Measurements from ENCODE around the gene DCUN1D4.
"Not testable (repeated sequence)": the region's sequence is repeated elsewhere in the genome, so short reads cannot be mapped to it uniquely, and the experiment has no call there.

DCUN1D4 gene

GRCh38 chr4:51855270-51855669 is 12.3 kb downstream of the DCUN1D4 start:
- DNase-seq (ENCODE audit: low read depth in 2 of 2), result no peak

GRCh38 chr4:51855751-51856150 is 12.8 kb downstream of the DCUN1D4 start:
- DNase-seq (ENCODE audit: low read depth in 2 of 2), result no peak

- DNase-seq (ENCODE audit: low read depth in 2 of 2), result no peak
Measured at GRCh38 chr4:51858605-51859202, 15.8 kb downstream of the DCUN1D4 start.

- no peak for DNase-seq (ENCODE audit: low read depth in 2 of 2)
Measured at GRCh38 chr4:51859476-51860031, 16.6 kb downstream of the DCUN1D4 start.

GRCh38 chr4:51862199-51862598 is 19.2 kb downstream of the DCUN1D4 start:
- DNase-seq (ENCODE audit: low read depth in 2 of 2), result no peak

- DNase-seq (ENCODE audit: low read depth in 2 of 2), result no peak
Measured at GRCh38 chr4:51862781-51863180, 19.8 kb downstream of the DCUN1D4 start.

- no peak for DNase-seq (ENCODE audit: low read depth in 2 of 2)
Measured at GRCh38 chr4:51865717-51866116, 22.8 kb downstream of the DCUN1D4 start.

GRCh38 chr4:51866835-51867234 is 23.9 kb downstream of the DCUN1D4 start:
- no peak for DNase-seq (ENCODE audit: low read depth in 2 of 2)

GRCh38 chr4:51867689-51868448 is 24.9 kb downstream of the DCUN1D4 start:
- no peak for DNase-seq (ENCODE audit: low read depth in 2 of 2)

- no peak for DNase-seq (ENCODE audit: low read depth in 2 of 2)
Measured at GRCh38 chr4:51868449-51868847, 25.5 kb downstream of the DCUN1D4 start.

GRCh38 chr4:51870441-51871188 is 27.7 kb downstream of the DCUN1D4 start:
- no peak for DNase-seq (ENCODE audit: low read depth in 2 of 2)

- no peak for DNase-seq (ENCODE audit: low read depth in 2 of 2)
Measured at GRCh38 chr4:51872283-51872997, 29.5 kb downstream of the DCUN1D4 start.

GRCh38 chr4:51874551-51874950 is 31.6 kb downstream of the DCUN1D4 start:
- DNase-seq (ENCODE audit: low read depth in 2 of 2), result no peak

GRCh38 chr4:51878431-51878830 is 35.5 kb downstream of the DCUN1D4 start:
- no peak for DNase-seq (ENCODE audit: low read depth in 2 of 2)

GRCh38 chr4:51880016-51880915 is 37.3 kb downstream of the DCUN1D4 start:
- DNase-seq (ENCODE audit: low read depth in 2 of 2), result no peak

- no peak for DNase-seq (ENCODE audit: low read depth in 2 of 2)
Measured at GRCh38 chr4:51884055-51884454, 41.1 kb downstream of the DCUN1D4 start.

- no peak for DNase-seq (ENCODE audit: low read depth in 2 of 2)
Measured at GRCh38 chr4:51884606-51885005, 41.7 kb downstream of the DCUN1D4 start.

GRCh38 chr4:51885363-51885762 is 42.4 kb downstream of the DCUN1D4 start:
- DNase-seq (ENCODE audit: low read depth in 2 of 2), result no peak

- DNase-seq (ENCODE audit: low read depth in 2 of 2), result no peak
Measured at GRCh38 chr4:51890760-51891159, 47.8 kb downstream of the DCUN1D4 start.

GRCh38 chr4:51893402-51893801 is 50.4 kb downstream of the DCUN1D4 start:
- not testable (repeated sequence) for DNase-seq (ENCODE audit: low read depth in 2 of 2)
